GM12878 (cell line): ENCODE data around the gene GATA3. TPM values are rescaled to one million over a fixed set of nuclear protein-coding genes. Genes with fewer than 3 reads are reported as not detected.
A peak's percentile ranks its signal among the peaks of the same experiment; 100 is the strongest.

Experiments
- BRCA1 ChIP-seq: IDR thresholded peaks from 2 replicates; pipeline ENCODE4 v1.6.1; 2011; ENCODE audit warnings: low read depth, low read length, improper control_type of control experiment
- HDGF ChIP-seq: fragments of 450-650 bp; IDR thresholded peaks from 2 replicates; pipeline ENCODE4 v1.6.1; 2016; ENCODE audit warnings: antibody characterized with exemption
- MEF2B ChIP-seq: fragments of 450-650 bp; IDR thresholded peaks from 2 replicates; pipeline ENCODE4 v1.6.1; 2018; ENCODE audit warnings: mild to moderate bottlenecking, moderate library complexity; ENCODE audit not compliant: partially characterized antibody, poor library complexity, severe bottlenecking
- POU2F2 ChIP-seq: IDR thresholded peaks from 3 replicates; pipeline ENCODE4 v1.6.1; 2011; ENCODE audit warnings: low read depth, mild to moderate bottlenecking, low read length, borderline replicate concordance
- REST ChIP-seq: IDR thresholded peaks from 2 replicates; pipeline ENCODE4 v1.6.1; 2012; ENCODE audit warnings: mild to moderate bottlenecking, low read depth, low read length
- SREBF1 ChIP-seq: IDR thresholded peaks from 2 replicates; pipeline ENCODE4 v1.6.1; 2012; ENCODE audit warnings: mild to moderate bottlenecking, low read length
- SUPT20H ChIP-seq: IDR thresholded peaks from 2 replicates; pipeline ENCODE4 v1.6.1; 2011; ENCODE audit warnings: low read depth, mild to moderate bottlenecking, low read length, moderate library complexity, borderline replicate concordance; ENCODE audit not compliant: control insufficient read depth
- ZNF687 ChIP-seq: fragments of 450-650 bp; IDR thresholded peaks from 2 replicates; pipeline ENCODE4 v1.6.1; 2017; ENCODE audit warnings: mild to moderate bottlenecking, moderate library complexity
- polyA plus RNA-seq, 11 experiments: library from polyadenylated mRNA; depleted of rRNA in 4 of 11; unstranded in 6 of 11; stranded (reverse) in 5 of 11; fragments of >200 nt; fragmentation: Nextera tagmentation in 4 of 11; fragmentation: Illumina TruSeq in 1 of 11; extraction: Ambion mirVana in 4 of 11; extraction: Trizol in 1 of 11; gene quantifications; 1 replicate in 1 of 11; 2 replicates in 10 of 11; pipeline versions ENCODE4 v1.2.1 to v1.2.3, GENCODE V29; 2011 to 2016; ENCODE audit warnings: inconsistent platforms in 2 of 11, missing spikeins in 2 of 11, low read depth in 1 of 11
- total RNA-seq, 4 experiments: library from RNA; depleted of rRNA in 3 of 4; stranded (reverse); fragments of >200 nt in 3 of 4; fragmentation: Illumina TruSeq in 1 of 4; extraction: Trizol in 1 of 4; gene quantifications; 2 replicates each; pipeline versions ENCODE4 v1.2.1 to v1.2.3, GENCODE V29; 2013 to 2021

Gene GATA3
- total and polyA plus RNA-seq, 10 of the 15 experiments (the other 5 are each of a cell fraction or from before 2014, with no cell fraction given) = 0.08 to 0.80 (median 0.29) TPM

- TF ChIP-seq ZNF687 (no peak), MEF2B (no peak), SUPT20H (no peak), POU2F2 (0 out of 3 replicates have a peak, but pooled peaks have one; percentile 7), HDGF (no peak), REST (no peak), BRCA1 (no peak), SREBF1 (no peak)
Measured at GRCh38 chr10:8055420-8056349, 1.2 kb downstream of the GATA3 start (continued).
